ENCODE results near the gene ZXDC.

- no peak for TF ChIP-seq EZH2 (IDR thresholded peaks at IDR 0.05; ENCODE audit: insufficient read depth, poor library complexity, severe bottlenecking)
- no peak for TF ChIP-seq EZH2phosphoT487 (IDR thresholded peaks at IDR 0.05; ENCODE audit: insufficient read depth, low read depth)
These were observed 28.0 kb upstream of the ZXDC start for GRCh38 chr3:126503701-126504100.
